SK-N-SH (cell line): Measurements from ENCODE around the gene NKD1. TPM values are rescaled to one million over a fixed set of nuclear protein-coding genes. Genes with fewer than 3 reads are reported as not detected.

Source experiments
- CTCF ChIA-PET: fragments of 300-600, 350-600 bp; formaldehyde crosslinking; extraction: SDS; loops from one replicate; lab custom pipeline; 2021; lab: Yijun Ruan, JAX
- POLR2A ChIA-PET: fragments of 350-600 bp; sonication (Branson Sonifier 250); formaldehyde crosslinking; extraction: SDS; loops from one replicate; lab custom pipeline; 2020; ENCODE audit warnings: antibody characterized with exemption, inconsistent platforms; lab: Yijun Ruan, JAX
- DNase-seq: peaks from one replicate; pipeline ENCODE4 v3.0.0; 2012
- H2AFZ ChIP-seq: fragments of 200-600 bp; sonication (generic); 2 replicates; pipeline ENCODE4 v1.8.1; 2016; ENCODE audit warnings: antibody characterized with exemption, mild to moderate bottlenecking, low read depth
- H3F3A ChIP-seq: fragments of 200-600 bp; sonication (generic); replicated peaks from 2 replicates; pipeline ENCODE3; 2016; ENCODE audit warnings: antibody characterized with exemption, mild to moderate bottlenecking; ENCODE audit not compliant: insufficient read depth
- H3K27ac ChIP-seq, 2 experiments: fragments of 200-500 bp in 1 of 2; fragments of 200-600 bp in 1 of 2; sonication (Bioruptor generic) in 1 of 2; sonication (generic), shearing (Covaris generic) in 1 of 2; 2 replicates each; pipeline versions ENCODE4 v1.5.1 to v1.6.1; 2014 to 2016; ENCODE audit warnings: low read depth in 2 of 2, inconsistent platforms in 1 of 2, low read length in 1 of 2, mild to moderate bottlenecking in 1 of 2, mixed read lengths in 1 of 2
- H3K27me3 ChIP-seq: fragments of 200-600 bp; sonication (generic), shearing (Covaris generic); 2 replicates; pipeline ENCODE4 v1.6.1; 2016; ENCODE audit warnings: mixed run types; ENCODE audit not compliant: insufficient read depth
- H3K36me3 ChIP-seq, 2 experiments: fragments of 200-500 bp in 1 of 2; fragments of 200-600 bp in 1 of 2; sonication (Bioruptor generic) in 1 of 2; sonication (generic) in 1 of 2; replicated peaks in 1 of 2; 2 replicates each; pipeline versions ENCODE3 to v1.5.1; 2014 to 2016; ENCODE audit warnings: low read length in 1 of 2, mild to moderate bottlenecking in 1 of 2; ENCODE audit not compliant: insufficient read depth in 2 of 2, control insufficient read depth in 1 of 2
- H3K4me1 ChIP-seq, 2 experiments: fragments of 200-500 bp in 1 of 2; fragments of 200-600 bp in 1 of 2; sonication (Bioruptor generic) in 1 of 2; sonication (generic), shearing (Covaris generic) in 1 of 2; 2 replicates each; pipeline versions ENCODE4 v1.5.1 to v1.6.1; 2014 to 2016; ENCODE audit warnings: low read depth in 1 of 2, low read length in 1 of 2, mixed run types in 1 of 2; ENCODE audit not compliant: insufficient read depth in 2 of 2, control insufficient read depth in 1 of 2
- H3K4me2 ChIP-seq: fragments of 200-600 bp; sonication (generic), shearing (Covaris generic); 2 replicates; pipeline ENCODE4 v1.6.1; 2017; ENCODE audit warnings: mixed run types
- H3K4me3 ChIP-seq, 2 experiments: fragments of 200-500 bp in 1 of 2; fragments of 200-600 bp in 1 of 2; sonication (Bioruptor generic) in 1 of 2; sonication (generic), shearing (Covaris generic) in 1 of 2; 2 replicates each; pipeline versions ENCODE4 v1.5.1 to v1.8.1; 2014 to 2016; ENCODE audit warnings: low read depth in 2 of 2, inconsistent platforms in 1 of 2, low read length in 1 of 2, mild to moderate bottlenecking in 1 of 2, mixed read lengths in 1 of 2, moderate library complexity in 1 of 2
- H3K79me2 ChIP-seq: fragments of 200-600 bp; sonication (generic); 2 replicates; pipeline ENCODE4 v1.8.1; 2017; ENCODE audit warnings: mild to moderate bottlenecking; ENCODE audit not compliant: insufficient read depth
- H3K9ac ChIP-seq: fragments of 200-600 bp; sonication (generic); 2 replicates; pipeline ENCODE4 v1.6.1; 2017; ENCODE audit warnings: mixed run types
- H3K9me2 ChIP-seq: fragments of 200-600 bp; sonication (generic); 2 replicates; pipeline ENCODE4 v1.6.1; 2017; ENCODE audit warnings: mixed run types
- H3K9me3 ChIP-seq: fragments of 200-600 bp; sonication (generic); 2 replicates; pipeline ENCODE4 v1.6.1; 2017; ENCODE audit warnings: mixed run types, mild to moderate bottlenecking, moderate library complexity
- H4K20me1 ChIP-seq: fragments of 200-600 bp; sonication (generic); 2 replicates; pipeline ENCODE4 v1.6.1; 2017; ENCODE audit warnings: mild to moderate bottlenecking, mixed run types; ENCODE audit not compliant: insufficient read depth
- ELF1 ChIP-seq: IDR thresholded peaks from 2 replicates; pipeline ENCODE4 v1.4.0; 2012
- EP300 ChIP-seq, 2 experiments: IDR thresholded peaks; 2 replicates each; pipeline versions ENCODE4 v1.4.0 to v1.6.1; 2012; ENCODE audit warnings: borderline replicate concordance in 1 of 2, low read depth in 1 of 2, low read length in 1 of 2
- FOSL2 ChIP-seq: IDR thresholded peaks from 2 replicates; pipeline ENCODE4 v1.4.0; 2012; ENCODE audit warnings: low read depth, mild to moderate bottlenecking, moderate library complexity, borderline replicate concordance
- JUND ChIP-seq: IDR thresholded peaks from 2 replicates; pipeline ENCODE4 v1.4.0; 2012
- MEF2A ChIP-seq: IDR thresholded peaks from 2 replicates; pipeline ENCODE4 v1.4.0; 2012; ENCODE audit warnings: low read depth, borderline replicate concordance
- NFIC ChIP-seq: IDR thresholded peaks from 2 replicates; pipeline ENCODE4 v1.4.0; 2012; ENCODE audit warnings: borderline replicate concordance
- RAD21 ChIP-seq: IDR thresholded peaks from 2 replicates; pipeline ENCODE4 v1.6.1; 2012; ENCODE audit warnings: mild to moderate bottlenecking, low read length
- RFX5 ChIP-seq: IDR thresholded peaks from 2 replicates; pipeline ENCODE4 v1.6.1; 2012; ENCODE audit warnings: mild to moderate bottlenecking, improper control_type of control experiment, low read length
- RXRA ChIP-seq: IDR thresholded peaks from 2 replicates; pipeline ENCODE4 v1.4.0; 2012; ENCODE audit warnings: low read depth, mild to moderate bottlenecking, borderline replicate concordance
- SIN3A ChIP-seq: IDR thresholded peaks from 2 replicates; pipeline ENCODE4 v1.6.1; 2012; ENCODE audit warnings: low read depth, mild to moderate bottlenecking, low read length, moderate library complexity, borderline replicate concordance
- TEAD4 ChIP-seq: IDR thresholded peaks from 2 replicates; pipeline ENCODE4 v1.4.0; 2012; ENCODE audit warnings: mild to moderate bottlenecking, borderline replicate concordance; ENCODE audit not compliant: insufficient read depth
- YY1 ChIP-seq: IDR thresholded peaks from 2 replicates; pipeline ENCODE4 v1.4.0; 2012; ENCODE audit warnings: low read depth, mild to moderate bottlenecking
- WGBS: methylation state at CpG from one replicate; pipeline ENCODE4 v1.1.6; 2017; ENCODE audit warnings: low lambda C conversion rate; 5-methylcytosine and 5-hydroxymethylcytosine counted together
- polyA plus RNA-seq, 3 experiments: library from polyadenylated mRNA; depleted of rRNA; stranded (reverse); fragments of >200 nt; gene quantifications; 2 replicates each; pipeline ENCODE4 v1.2.3, GENCODE V29; 2012
- TF ChIP-seq, protein P1 (sequence below): fragments of 150-350 bp; IDR thresholded peaks from 2 replicates; pipeline ENCODE4 v1.6.1; 2016; ENCODE audit warnings: mild to moderate bottlenecking, low read depth, low read length
- TF ChIP-seq, protein P2 (sequence below): IDR thresholded peaks from 2 replicates; pipeline ENCODE4 v1.6.1; 2012; ENCODE audit warnings: mild to moderate bottlenecking, low read depth, low read length, moderate library complexity
- TF ChIP-seq, protein P3 (sequence below): IDR thresholded peaks from 2 replicates; pipeline ENCODE4; 2012
- TF ChIP-seq, protein P4 (sequence below): IDR thresholded peaks from 2 replicates; pipeline ENCODE4 v1.4.0; 2012; ENCODE audit warnings: low read depth
- TF ChIP-seq, protein P5 (sequence below): IDR thresholded peaks from 2 replicates; pipeline ENCODE4 v1.4.0; 2012; ENCODE audit warnings: low read depth, borderline replicate concordance

The NKD1 gene
- polyA plus RNA-seq, 1 of the 3 experiments (the other 2 are of a cell fraction) = 0.02 TPM

DNA sequence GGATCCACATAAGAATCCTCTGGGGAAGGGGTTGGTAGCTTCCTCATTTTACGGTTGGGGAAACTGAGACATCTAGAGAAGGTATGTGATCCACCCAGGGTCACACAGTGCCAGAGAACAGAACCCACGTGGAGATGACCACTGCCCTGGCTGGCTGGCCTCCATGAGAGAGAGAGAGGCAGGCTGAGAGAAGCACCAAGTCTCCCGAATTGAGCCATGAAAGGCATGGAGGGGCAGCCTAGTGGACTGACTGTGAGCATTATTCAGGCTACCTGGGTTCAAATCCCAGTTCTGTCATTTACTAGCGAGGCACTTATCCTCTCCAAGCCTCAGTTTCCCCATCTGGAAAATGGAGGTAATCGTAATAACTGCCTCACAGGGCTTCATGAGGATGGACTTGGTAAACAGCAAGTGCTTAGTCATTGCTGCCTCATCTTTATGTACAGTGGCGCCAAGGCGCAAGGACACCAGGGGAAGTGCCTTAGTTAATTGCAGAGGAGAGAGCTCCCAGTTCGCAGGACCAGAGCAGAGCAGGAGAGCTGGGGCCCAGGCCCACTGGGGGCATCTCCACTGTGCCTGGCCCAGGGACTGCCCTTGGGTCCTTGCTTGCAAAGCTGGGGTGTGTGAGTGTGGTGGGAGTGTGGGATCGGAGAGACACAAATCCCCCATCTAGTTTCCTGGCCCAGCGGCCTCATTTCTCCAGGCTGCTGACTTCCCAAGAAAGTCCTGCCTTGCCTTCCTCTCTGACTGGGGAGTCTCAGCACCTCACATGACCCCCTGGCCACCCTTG, 71.7 kb downstream of the NKD1 start:
- H3K9ac ChIP-seq = no peak overlapping the region
- H3K27ac ChIP-seq = no peak overlapping the region
- ChIA-PET CTCF (interaction anchor here (0.7 to 1.2 kb wide), 2 partner anchors 9 to 46 kb away, joined by 3 to 5 read pairs; no protein-coding TSS in a partner anchor), POLR2A (no interaction called here)
- H3K4me1 ChIP-seq = peaks cover 0 to 21% of the 10 kb centered on the region in 2 experiments; a peak in 2 of 4 replicates
- WGBS = 60% methylated on average over 9 of the region's 10 CpGs
- no peak overlapping the region for H2AFZ ChIP-seq
- H3K36me3 ChIP-seq = no peaks in the 10 kb centered on the region
- H3K9me2 ChIP-seq = no peaks in the 10 kb centered on the region
- H3F3A ChIP-seq = no peaks in the 10 kb centered on the region
- H3K27me3 ChIP-seq = no peaks in the 10 kb centered on the region
- TF ChIP-seq, protein P1, sequence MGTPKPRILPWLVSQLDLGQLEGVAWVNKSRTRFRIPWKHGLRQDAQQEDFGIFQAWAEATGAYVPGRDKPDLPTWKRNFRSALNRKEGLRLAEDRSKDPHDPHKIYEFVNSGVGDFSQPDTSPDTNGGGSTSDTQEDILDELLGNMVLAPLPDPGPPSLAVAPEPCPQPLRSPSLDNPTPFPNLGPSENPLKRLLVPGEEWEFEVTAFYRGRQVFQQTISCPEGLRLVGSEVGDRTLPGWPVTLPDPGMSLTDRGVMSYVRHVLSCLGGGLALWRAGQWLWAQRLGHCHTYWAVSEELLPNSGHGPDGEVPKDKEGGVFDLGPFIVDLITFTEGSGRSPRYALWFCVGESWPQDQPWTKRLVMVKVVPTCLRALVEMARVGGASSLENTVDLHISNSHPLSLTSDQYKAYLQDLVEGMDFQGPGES = no peak
- TF ChIP-seq SIN3A = no peak
- H3K4me2 ChIP-seq = no peak overlapping the region
- no peaks in the 10 kb centered on the region for H3K9me3 ChIP-seq
- no peak overlapping the region for H3K4me3 ChIP-seq
- H4K20me1 ChIP-seq = no peaks in the 10 kb centered on the region
- H3K79me2 ChIP-seq = no peaks in the 10 kb centered on the region
- no peak for DNase-seq

DNA sequence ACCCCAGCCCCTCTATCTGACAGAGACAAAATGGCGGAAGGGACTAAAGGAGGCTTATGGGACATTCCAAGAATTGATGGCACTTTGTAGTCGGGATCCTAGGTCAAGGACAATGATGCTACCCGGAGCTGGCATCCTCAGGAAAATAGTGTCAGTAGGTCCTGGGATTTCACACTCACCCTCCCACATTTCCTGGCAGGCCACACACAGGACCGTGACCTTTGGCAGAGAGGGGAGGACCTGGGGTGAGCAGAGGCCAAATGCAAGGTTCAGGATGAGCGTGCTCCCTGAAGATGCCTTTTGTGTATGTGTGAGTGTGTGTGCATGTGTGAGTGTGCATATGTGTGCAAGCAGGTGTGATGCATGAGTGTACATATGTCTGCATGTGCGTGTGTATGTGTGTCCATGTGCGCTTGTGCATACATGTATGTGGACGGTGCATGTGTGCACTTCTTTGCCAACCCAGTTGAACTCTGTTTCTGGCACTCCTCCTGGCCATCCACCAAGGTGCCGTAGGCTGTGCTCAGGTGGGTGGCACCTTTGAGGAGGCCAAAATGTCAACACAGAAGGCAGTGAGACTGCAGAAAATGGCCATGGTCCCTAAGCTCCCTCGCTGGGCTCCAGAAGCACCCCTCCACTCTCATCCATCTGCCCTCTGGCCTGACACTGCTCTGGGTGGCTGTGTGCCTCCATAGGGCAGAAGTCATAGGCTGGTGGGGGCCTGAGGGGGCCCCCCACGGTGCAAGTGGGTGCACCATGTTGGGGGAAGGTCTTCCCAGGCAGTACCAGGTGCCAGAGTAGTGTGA, 72.7 kb downstream of the NKD1 start:
- Histone ChIP-seq H3K4me2 (no peak overlapping the region), H3K27me3 (no peaks in the 10 kb centered on the region), H3K36me3 (no peaks in the 10 kb centered on the region), H3K79me2 (no peaks in the 10 kb centered on the region), H3K4me3 (no peak overlapping the region), H2AFZ (no peak overlapping the region), H3F3A (no peaks in the 10 kb centered on the region), H3K4me1 (peaks cover 0 to 13% of the 10 kb centered on the region in 2 experiments; a peak in 2 of 4 replicates), H3K9me2 (no peaks in the 10 kb centered on the region), H3K9me3 (no peaks in the 10 kb centered on the region), H3K9ac (no peak overlapping the region), H3K27ac (no peak overlapping the region), H4K20me1 (no peaks in the 10 kb centered on the region)
- 73% methylated on average over 8 of the region's 11 CpGs for WGBS
- DNase-seq = no peak
- ChIA-PET CTCF (interaction anchor here (1.2 kb wide), 1 partner anchor 45 kb away, joined by 5 read pairs; no protein-coding TSS in a partner anchor), POLR2A (no interaction called here)
- TF ChIP-seq FOSL2 (no peak), ELF1 (no peak), RAD21 (no peak), YY1 (no peak), RFX5 (no peak), JUND (no peak), NFIC (no peak), MEF2A (no peak), RXRA (no peak), TEAD4 (no peak), EP300 (IDR thresholded peaks at IDR 0.05; ENCODE audit: borderline replicate concordance in 1 of 2, low read depth in 1 of 2, low read length in 1 of 2) (no peak)
- TF ChIP-seq, protein P2, sequence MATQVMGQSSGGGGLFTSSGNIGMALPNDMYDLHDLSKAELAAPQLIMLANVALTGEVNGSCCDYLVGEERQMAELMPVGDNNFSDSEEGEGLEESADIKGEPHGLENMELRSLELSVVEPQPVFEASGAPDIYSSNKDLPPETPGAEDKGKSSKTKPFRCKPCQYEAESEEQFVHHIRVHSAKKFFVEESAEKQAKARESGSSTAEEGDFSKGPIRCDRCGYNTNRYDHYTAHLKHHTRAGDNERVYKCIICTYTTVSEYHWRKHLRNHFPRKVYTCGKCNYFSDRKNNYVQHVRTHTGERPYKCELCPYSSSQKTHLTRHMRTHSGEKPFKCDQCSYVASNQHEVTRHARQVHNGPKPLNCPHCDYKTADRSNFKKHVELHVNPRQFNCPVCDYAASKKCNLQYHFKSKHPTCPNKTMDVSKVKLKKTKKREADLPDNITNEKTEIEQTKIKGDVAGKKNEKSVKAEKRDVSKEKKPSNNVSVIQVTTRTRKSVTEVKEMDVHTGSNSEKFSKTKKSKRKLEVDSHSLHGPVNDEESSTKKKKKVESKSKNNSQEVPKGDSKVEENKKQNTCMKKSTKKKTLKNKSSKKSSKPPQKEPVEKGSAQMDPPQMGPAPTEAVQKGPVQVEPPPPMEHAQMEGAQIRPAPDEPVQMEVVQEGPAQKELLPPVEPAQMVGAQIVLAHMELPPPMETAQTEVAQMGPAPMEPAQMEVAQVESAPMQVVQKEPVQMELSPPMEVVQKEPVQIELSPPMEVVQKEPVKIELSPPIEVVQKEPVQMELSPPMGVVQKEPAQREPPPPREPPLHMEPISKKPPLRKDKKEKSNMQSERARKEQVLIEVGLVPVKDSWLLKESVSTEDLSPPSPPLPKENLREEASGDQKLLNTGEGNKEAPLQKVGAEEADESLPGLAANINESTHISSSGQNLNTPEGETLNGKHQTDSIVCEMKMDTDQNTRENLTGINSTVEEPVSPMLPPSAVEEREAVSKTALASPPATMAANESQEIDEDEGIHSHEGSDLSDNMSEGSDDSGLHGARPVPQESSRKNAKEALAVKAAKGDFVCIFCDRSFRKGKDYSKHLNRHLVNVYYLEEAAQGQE = no peak
- TF ChIP-seq, protein P3, sequence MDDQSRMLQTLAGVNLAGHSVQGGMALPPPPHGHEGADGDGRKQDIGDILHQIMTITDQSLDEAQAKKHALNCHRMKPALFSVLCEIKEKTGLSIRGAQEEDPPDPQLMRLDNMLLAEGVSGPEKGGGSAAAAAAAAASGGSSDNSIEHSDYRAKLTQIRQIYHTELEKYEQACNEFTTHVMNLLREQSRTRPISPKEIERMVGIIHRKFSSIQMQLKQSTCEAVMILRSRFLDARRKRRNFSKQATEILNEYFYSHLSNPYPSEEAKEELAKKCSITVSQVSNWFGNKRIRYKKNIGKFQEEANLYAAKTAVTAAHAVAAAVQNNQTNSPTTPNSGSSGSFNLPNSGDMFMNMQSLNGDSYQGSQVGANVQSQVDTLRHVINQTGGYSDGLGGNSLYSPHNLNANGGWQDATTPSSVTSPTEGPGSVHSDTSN = no peak
- TF ChIP-seq, protein P4, sequence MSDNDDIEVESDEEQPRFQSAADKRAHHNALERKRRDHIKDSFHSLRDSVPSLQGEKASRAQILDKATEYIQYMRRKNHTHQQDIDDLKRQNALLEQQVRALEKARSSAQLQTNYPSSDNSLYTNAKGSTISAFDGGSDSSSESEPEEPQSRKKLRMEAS = no peak
- TF ChIP-seq, protein P5, sequence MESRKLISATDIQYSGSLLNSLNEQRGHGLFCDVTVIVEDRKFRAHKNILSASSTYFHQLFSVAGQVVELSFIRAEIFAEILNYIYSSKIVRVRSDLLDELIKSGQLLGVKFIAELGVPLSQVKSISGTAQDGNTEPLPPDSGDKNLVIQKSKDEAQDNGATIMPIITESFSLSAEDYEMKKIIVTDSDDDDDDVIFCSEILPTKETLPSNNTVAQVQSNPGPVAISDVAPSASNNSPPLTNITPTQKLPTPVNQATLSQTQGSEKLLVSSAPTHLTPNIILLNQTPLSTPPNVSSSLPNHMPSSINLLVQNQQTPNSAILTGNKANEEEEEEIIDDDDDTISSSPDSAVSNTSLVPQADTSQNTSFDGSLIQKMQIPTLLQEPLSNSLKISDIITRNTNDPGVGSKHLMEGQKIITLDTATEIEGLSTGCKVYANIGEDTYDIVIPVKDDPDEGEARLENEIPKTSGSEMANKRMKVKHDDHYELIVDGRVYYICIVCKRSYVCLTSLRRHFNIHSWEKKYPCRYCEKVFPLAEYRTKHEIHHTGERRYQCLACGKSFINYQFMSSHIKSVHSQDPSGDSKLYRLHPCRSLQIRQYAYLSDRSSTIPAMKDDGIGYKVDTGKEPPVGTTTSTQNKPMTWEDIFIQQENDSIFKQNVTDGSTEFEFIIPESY = no peak
